ENCODE measurements around the gene TBRG1. TPM values are rescaled to one million over a fixed set of nuclear protein-coding genes. Genes with fewer than 3 reads are reported as not detected.
A peak's percentile ranks its signal among the peaks of the same experiment; 100 is the strongest.
"Not testable (repeated sequence)": the region's sequence is repeated elsewhere in the genome, so short reads cannot be mapped to it uniquely, and the experiment has no call there.

TBRG1 gene
- total RNA-seq, 2 donors from 2014 or later: 28.8 to 30.0 TPM

DNA sequence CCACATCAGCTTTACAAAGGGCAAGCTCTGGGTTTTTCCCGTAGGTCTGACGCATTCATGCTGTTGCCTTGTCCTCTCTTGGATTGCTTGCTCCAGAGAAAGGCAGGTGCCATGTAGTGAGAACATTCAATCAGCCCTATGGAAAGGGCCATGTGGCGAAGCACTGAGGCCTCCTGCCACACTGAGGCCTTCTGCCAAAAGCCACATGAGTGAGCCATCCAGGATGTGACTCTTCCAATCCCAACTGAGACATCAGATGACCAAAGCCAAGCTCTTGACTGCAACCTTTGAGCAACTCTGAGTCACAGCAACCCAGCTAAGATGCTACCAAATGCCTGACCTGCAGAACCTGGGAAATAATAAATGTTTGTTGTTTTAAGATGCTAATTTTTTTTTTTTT, 20.5 kb upstream of the TBRG1 start:
- Mint-ChIP-seq H3K36me3 (ENCODE audit: low read depth) (no peaks in the 10 kb centered on the region), H3K27me3 (peaks cover 21% of the 10 kb centered on the region), H3K27ac (no peak overlapping the region)

DNA sequence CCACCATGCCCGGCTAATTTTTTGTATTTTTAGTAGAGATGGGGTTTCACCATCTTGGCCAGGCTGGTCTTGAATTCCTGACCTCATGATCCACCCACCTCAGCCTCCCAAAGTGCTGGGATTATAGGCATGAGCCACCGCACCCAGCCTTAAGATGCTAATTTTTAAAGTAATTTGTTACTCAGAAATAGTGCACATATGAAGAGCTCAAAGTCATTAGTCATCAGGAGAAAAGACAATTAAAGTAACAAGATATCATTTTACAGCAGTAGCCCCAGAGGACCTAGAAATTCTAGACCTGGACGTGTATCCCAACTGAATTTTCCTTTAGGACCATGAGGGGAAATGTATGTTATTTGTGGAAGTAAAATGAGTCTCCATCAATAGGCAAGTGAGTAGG, 19.9 kb upstream of the TBRG1 start:
- H3K36me3 Mint-ChIP-seq (ENCODE audit: low read depth); H3K9me3 Mint-ChIP-seq; H3K27ac Mint-ChIP-seq; ATAC-seq (replicated peaks); H3K4me1 Mint-ChIP-seq; H3K4me3 Mint-ChIP-seq: not testable (repeated sequence)
- peaks cover 21% of the 10 kb centered on the region for H3K27me3 Mint-ChIP-seq

More for the DNA sequence above, 20.5 kb upstream of the TBRG1 start:
- ATAC-seq (replicated peaks): peak; percentile 72
- Mint-ChIP-seq H3K4me3 (no peak overlapping the region), H3K4me1 (no peaks in the 10 kb centered on the region), H3K9me3 (no peaks in the 10 kb centered on the region)

DNA sequence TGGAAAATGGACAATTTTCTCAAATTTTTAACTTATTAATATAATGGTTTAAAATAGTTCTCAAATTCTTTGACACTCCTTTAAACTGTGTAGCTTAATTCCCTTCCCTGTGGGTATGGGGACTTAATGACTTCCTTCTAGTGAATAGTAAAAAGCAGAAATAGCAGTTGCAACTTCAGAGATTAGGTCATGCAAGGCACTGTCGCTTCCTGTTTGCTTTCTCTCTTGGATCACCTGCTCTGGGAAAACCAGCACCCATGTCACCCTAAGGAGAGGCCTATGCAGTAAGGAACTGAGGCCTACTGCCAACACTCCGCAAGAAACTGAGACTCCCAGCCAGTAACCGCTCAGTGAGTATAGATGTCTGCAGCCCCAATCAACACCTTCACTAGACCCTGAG, 16.9 kb upstream of the TBRG1 start:
- Mint-ChIP-seq H3K27me3 (peaks cover 11% of the 10 kb centered on the region), H3K9me3 (no peaks in the 10 kb centered on the region), H3K4me1 (no peaks in the 10 kb centered on the region), H3K4me3 (no peak overlapping the region), H3K27ac (no peak overlapping the region), H3K36me3 (ENCODE audit: low read depth) (no peaks in the 10 kb centered on the region)
- ATAC-seq (replicated peaks): no peak

DNA sequence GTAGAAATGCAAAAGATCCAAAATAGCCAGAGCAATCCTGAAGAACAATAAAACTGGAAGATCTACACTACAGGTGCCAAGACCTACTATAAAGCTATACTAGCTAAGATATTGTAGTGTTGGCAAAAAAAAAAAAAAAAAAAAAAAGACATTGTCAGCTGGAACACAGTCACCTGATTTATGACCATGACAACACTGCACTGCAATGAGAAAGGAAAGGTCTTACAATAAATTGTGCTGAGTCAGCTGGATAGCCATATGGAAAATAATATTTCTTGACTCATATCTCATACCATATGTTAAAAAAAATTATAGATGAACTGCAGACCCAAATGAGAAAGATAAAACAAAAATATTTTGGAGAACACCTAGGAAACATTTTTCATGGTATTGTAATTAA, 14.5 kb upstream of the TBRG1 start:
- ATAC-seq (replicated peaks): no peak
- Mint-ChIP-seq H3K4me3 (no peak overlapping the region), H3K36me3 (ENCODE audit: low read depth) (no peaks in the 10 kb centered on the region), H3K4me1 (no peaks in the 10 kb centered on the region), H3K9me3 (no peaks in the 10 kb centered on the region), H3K27ac (no peak overlapping the region), H3K27me3 (no peaks in the 10 kb centered on the region)

DNA sequence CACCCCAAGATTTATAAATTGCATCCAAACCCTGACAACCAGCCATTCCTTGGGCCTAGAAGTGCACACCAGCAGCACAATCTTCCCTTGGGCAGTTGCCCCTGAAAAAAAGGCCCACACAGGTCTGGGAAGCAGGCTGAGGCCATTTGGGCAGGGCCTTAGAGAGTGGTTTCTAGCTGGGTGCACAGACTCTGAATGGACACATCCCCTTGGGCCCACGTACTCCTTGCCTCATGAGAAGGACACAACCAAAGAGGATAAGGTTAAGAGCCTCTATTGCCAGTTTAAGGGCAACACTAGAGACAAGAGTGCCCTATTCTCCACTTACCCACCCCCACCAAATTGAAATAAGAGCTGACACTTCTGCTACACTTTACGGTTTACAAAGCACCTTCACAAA, 12.4 kb upstream of the TBRG1 start:
- Mint-ChIP-seq H3K27ac (no peak overlapping the region), H3K27me3 (no peaks in the 10 kb centered on the region), H3K9me3 (no peaks in the 10 kb centered on the region), H3K4me3 (no peak overlapping the region), H3K36me3 (ENCODE audit: low read depth) (no peaks in the 10 kb centered on the region), H3K4me1 (no peaks in the 10 kb centered on the region)
- no peak for ATAC-seq (replicated peaks)

DNA sequence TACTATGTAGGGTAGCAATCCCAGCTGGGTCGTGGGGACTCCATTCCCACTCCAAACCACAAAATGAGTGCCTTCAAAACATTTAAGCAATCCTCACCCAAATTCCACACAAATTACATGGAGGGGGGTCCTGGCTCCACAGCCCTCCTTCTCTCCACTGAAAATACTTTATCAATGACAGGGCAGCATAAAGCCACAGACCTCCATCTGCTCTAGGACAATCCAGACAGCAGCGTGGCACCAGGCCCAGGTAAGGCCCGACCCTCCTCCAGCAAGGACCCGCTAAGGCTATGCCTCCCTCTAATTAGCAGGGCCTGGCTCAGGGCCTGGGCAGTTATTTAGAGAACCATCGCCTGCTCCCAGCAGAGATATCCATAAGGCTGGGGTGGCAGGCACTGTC, 11.6 kb upstream of the TBRG1 start, which contains the start of gene PANX3:
PANX3 (plus strand) TSS at position 365 of the 400 bp plus-strand sequence. CDS start 129 bp downstream, outside the sequence.
- Mint-ChIP-seq H3K4me1 (no peaks in the 10 kb centered on the region), H3K9me3 (no peaks in the 10 kb centered on the region), H3K36me3 (ENCODE audit: low read depth) (no peaks in the 10 kb centered on the region), H3K27ac (no peak within 1 kb of the TSS), H3K4me3 (no peak within 1 kb of the TSS), H3K27me3 (no peaks in the 10 kb centered on the region)
- ATAC-seq (replicated peaks): no peak

DNA sequence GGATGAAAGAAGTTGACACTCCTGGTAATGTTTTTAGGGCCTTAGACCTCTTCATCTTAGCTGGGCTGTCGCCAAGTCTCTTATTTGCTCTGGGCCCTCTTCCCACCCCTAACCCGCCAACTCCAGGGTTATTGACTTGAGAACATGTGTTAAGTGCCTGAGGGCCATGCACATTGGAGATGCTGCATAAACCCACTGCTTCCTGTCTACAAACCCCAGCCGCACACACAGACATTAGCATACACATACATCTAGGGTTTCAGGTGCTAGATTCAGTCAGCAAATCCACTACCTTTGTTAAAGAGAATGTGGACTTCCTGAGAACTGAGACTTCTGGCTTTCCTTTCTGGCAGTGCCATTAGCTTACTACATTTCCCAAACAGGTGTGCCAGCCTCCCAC, 10.6 kb upstream of the TBRG1 start:
- ATAC-seq (replicated peaks): peak; percentile 70
- Mint-ChIP-seq H3K4me1 (no peaks in the 10 kb centered on the region), H3K36me3 (ENCODE audit: low read depth) (no peaks in the 10 kb centered on the region), H3K4me3 (no peak overlapping the region), H3K9me3 (no peaks in the 10 kb centered on the region), H3K27ac (no peak overlapping the region), H3K27me3 (no peaks in the 10 kb centered on the region)

DNA sequence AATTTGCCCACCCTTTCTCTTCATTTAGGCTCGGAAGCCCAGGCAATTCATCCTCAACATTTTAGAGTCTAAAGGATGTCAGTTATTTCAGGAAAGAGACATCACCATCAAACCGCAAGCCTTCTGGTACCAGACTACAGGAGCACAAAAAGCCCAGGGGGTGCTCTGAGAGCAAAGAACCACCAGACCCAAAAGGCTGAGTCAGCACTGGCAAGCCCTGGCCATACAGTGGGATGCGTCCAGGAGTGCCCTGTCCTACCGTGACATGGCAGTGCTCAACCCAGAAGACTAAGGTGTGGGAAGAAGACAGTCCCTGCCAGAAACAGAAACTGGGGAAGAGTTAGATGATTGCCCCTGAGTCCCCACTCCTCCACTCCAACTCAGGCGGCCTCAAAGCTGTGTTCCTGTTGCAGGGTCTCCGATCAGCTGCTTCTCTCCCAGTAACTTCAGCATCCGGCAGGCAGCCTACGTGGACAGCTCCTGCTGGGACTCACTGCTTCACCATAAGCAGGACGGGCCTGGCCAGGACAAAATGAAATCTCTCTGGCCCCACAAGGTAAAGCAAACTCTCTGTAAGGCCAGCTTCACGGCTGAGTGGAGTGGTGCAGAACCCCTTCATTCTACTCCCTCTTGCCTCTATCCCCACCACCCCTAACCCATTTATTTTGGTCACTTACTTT, 10.0 kb upstream of the TBRG1 start:
- Mint-ChIP-seq H3K27me3 (peaks cover 5% of the 10 kb centered on the region), H3K4me3 (no peak overlapping the region), H3K36me3 (ENCODE audit: low read depth) (no peaks in the 10 kb centered on the region), H3K27ac (no peak overlapping the region), H3K9me3 (no peaks in the 10 kb centered on the region), H3K4me1 (no peaks in the 10 kb centered on the region)
- no peak for ATAC-seq (replicated peaks)

DNA sequence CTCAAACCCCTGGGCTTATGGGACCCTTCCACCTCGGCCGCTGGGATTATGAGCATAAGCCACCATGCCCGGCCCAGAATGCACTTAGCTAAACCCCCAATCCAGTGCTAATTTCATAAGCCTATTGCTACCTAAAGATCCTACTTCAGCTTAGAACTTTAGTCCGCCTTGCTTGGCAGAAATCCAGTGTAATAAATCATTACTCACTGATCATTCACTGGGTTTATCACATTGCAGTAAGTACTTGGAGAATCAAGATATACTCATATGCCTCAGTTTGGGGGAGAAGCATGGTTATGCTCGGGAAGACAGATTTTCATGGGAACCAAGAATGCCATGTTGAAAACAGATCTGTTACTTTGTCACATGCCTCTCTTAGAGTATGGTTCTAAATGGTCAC, 3.8 kb upstream of the TBRG1 start:
- peaks cover 8% of the 10 kb centered on the region for H3K36me3 Mint-ChIP-seq (ENCODE audit: low read depth)
- no peak overlapping the region for H3K4me3 Mint-ChIP-seq
- no peaks in the 10 kb centered on the region for H3K9me3 Mint-ChIP-seq
- no peak overlapping the region for H3K27ac Mint-ChIP-seq
- H3K27me3 Mint-ChIP-seq: peaks cover 8% of the 10 kb centered on the region
- no peak for ATAC-seq (replicated peaks)
- peaks cover 4% of the 10 kb centered on the region for H3K4me1 Mint-ChIP-seq

DNA sequence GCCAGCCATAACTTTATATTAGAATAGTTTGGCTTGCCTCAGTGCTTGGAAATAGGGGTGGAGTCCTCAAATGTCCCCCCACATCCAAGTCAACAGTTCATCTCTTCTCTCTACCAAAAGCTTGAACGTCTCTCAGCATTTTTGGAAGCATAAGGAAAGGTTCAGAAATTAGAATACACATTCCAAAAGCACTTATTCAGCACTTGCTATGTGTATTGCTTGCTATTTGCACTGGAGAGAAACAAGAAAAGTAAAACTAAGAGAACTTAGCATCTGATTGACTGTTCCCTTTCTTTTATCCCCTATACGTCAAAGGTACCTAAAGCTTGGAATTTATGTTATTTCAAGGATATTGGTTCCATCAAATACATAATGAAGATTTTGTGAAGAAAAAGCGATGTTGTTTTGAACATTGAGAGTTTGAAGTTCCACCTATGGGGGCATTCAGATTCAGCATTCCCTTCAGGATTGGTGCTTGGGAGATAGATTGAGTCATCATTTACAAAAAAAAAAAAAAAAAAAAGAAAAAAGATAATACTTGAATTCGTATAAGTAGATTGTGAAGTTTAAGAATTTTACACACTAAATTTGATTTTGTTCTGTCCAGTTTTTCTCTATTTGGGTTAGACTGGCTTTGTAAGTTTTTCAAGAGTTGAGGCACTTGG, 1.3 kb downstream of the TBRG1 start:
- Mint-ChIP-seq H3K9me3 (no peaks in the 10 kb centered on the region), H3K27me3 (no peaks in the 10 kb centered on the region)

DNA sequence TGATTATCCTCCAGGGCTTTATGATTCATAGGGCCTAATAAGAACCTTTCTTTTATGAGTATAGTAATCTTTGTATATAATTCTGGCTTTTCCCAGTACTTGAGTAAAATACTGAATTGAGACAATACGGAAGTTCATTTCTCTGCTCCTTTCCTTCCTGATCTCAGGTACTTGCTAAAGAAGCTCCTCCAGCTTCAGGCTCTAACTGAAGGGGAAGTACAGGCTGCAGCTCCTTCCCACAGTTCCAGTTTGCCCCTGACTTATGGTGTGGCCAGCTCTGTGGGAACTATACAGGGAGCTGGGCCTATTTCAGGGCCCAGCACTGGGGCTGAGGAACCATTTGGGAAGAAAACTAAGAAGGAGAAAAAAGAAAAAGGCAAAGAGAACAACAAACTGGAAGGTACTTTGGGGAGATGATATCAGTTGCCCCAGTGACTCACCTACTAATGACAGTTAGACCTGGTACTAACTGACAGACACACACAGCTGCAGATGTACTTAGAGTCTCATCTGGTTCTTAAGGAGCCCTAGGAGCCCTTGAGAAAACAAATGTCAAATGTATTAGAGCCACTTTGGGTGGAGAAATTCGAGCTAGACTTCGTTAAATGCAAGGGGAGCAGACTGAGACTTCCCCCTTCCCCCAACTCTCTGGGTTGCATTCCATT, 3.0 kb downstream of the TBRG1 start:
- Mint-ChIP-seq H3K4me1 (peaks cover 19% of the 10 kb centered on the region), H3K36me3 (ENCODE audit: low read depth) (peaks cover 68% of the 10 kb centered on the region), H3K27ac (peak overlapping the region; percentile 57), H3K4me3 (no peak overlapping the region), H3K27me3 (no peaks in the 10 kb centered on the region), H3K9me3 (no peaks in the 10 kb centered on the region)
- no peak for ATAC-seq (replicated peaks)

More for the DNA sequence above, 1.3 kb downstream of the TBRG1 start:
- ATAC-seq (replicated peaks): no peak
- H3K4me1 Mint-ChIP-seq: peaks cover 19% of the 10 kb centered on the region
- peaks cover 51% of the 10 kb centered on the region for H3K36me3 Mint-ChIP-seq (ENCODE audit: low read depth)
- peak overlapping the region; percentile 96 for H3K27ac Mint-ChIP-seq
- peak overlapping the region; percentile 96 for H3K4me3 Mint-ChIP-seq

DNA sequence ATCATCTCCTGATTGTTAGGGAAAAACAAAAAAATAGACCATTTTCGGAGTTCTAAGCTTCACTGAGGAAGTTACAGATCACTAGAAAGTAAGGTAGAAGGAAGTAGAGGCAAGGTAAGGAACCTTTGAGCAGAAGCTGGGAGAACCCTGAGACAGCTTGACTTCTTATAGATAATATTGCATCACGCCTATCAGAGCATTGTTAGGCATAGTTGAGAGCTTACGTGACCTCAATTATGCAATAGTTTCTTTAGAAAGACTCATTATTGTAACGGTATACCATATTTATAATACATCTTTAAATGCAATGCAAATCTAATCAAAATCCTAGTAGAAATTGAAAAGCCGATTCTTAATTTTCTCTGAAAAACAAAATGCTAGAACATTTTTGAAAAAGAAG, 4.9 kb downstream of the TBRG1 start:
- H3K27me3 Mint-ChIP-seq: no peaks in the 10 kb centered on the region
- H3K27ac Mint-ChIP-seq: no peak overlapping the region
- H3K36me3 Mint-ChIP-seq (ENCODE audit: low read depth): peaks cover 87% of the 10 kb centered on the region
- ATAC-seq (replicated peaks): no peak
- peaks cover 19% of the 10 kb centered on the region for H3K4me1 Mint-ChIP-seq
- H3K9me3 Mint-ChIP-seq: no peaks in the 10 kb centered on the region
- no peak overlapping the region for H3K4me3 Mint-ChIP-seq

DNA sequence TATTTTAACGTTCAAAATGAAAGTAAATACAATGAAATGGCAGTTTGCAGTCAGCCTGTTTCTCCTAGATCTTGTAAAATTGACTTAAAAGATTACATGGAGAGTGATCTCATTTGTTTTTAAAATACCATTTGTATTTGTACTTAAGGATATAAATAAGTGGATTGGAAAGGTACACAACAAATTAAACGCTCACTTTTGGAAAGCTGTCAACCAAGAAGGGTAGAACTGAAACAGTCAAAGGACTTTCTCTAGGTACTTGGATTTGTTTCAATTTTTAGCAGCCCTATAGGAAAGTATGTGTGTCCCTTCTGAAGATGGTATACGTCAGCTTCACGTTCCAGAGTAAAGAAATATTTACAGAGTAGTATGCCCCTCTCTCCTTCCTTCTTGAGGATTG, 7.3 kb downstream of the TBRG1 start:
- H3K9me3 Mint-ChIP-seq: no peaks in the 10 kb centered on the region
- peaks cover 94% of the 10 kb centered on the region for H3K36me3 Mint-ChIP-seq (ENCODE audit: low read depth)
- H3K4me3 Mint-ChIP-seq: no peak overlapping the region
- H3K27me3 Mint-ChIP-seq: no peaks in the 10 kb centered on the region
- ATAC-seq (replicated peaks): no peak
- H3K27ac Mint-ChIP-seq: no peak overlapping the region
- peaks cover 13% of the 10 kb centered on the region for H3K4me1 Mint-ChIP-seq

DNA sequence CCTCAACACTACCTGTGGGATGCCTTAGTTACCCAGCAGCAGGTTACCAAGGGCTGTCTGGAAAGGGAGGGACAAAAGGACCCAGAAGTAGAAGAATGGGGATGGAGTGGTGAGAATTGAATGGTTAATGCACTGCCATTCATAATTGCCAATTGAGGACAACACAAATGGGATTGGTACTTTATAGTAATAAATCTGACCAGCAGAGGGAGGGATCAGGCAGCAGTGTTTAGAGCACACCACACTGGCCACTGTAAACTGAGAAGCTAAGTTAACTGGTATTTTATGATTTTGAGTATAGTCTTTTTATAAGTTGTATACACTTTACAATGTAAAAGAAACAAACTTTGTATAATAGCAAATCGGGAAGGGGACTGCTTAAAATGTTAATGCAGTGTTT, 10.7 kb downstream of the TBRG1 start:
- Mint-ChIP-seq H3K36me3 (ENCODE audit: low read depth) (peaks cover 95% of the 10 kb centered on the region), H3K4me3 (no peak overlapping the region), H3K4me1 (peaks cover 5% of the 10 kb centered on the region), H3K27me3 (no peaks in the 10 kb centered on the region), H3K27ac (no peak overlapping the region), H3K9me3 (no peaks in the 10 kb centered on the region)
- no peak for ATAC-seq (replicated peaks)

DNA sequence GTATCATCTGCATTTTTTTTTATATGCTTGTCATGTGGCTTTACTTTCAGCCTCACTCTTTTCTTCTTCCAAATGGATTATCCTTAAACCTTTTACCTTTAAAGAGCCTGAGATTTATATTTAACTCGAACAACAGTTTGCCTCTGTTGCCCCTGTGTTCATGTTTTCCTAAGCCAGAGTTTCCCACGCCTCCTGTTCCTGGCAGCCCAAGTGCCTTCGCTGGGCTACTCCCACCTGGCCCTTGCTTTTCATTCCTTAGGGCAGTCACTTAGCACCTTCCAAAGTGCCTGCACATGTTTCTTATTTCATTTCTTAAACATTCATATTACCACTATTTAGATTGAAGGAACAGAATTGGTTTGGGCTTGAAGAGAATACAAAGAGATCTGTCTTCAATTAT, 13.3 kb downstream of the TBRG1 start:
- H3K36me3 Mint-ChIP-seq (ENCODE audit: low read depth): peaks cover 69% of the 10 kb centered on the region
- no peaks in the 10 kb centered on the region for H3K4me1 Mint-ChIP-seq
- no peak for ATAC-seq (replicated peaks)
- H3K27me3 Mint-ChIP-seq: no peaks in the 10 kb centered on the region
- no peak overlapping the region for H3K4me3 Mint-ChIP-seq
- H3K27ac Mint-ChIP-seq: peak overlapping the region; percentile 8
- H3K9me3 Mint-ChIP-seq: no peaks in the 10 kb centered on the region
